Gastrocnemius medialis (tissue), 4 donors: ENCODE measurements around the gene TANC1.

Experiments used
- POLR2A ChIP-seq, 2 donors: fragments of 450-650 bp; IDR thresholded peaks; one replicate each; pipeline ENCODE4 v1.6.1; 2017; ENCODE audit warnings: antibody characterized with exemption in 2 of 2, mild to moderate bottlenecking in 2 of 2, moderate library complexity in 2 of 2
- TF ChIP-seq, protein P1 (sequence below), 5 experiments: fragments of 450-650 bp in 3 of 5; fragments of 200-600 bp in 2 of 5; sonication (generic) in 2 of 5; IDR thresholded peaks in 4 of 5; conservative IDR thresholded peaks in 1 of 5; 1 replicate in 4 of 5; 2 replicates in 1 of 5; pipeline ENCODE4 v1.5.1; 2016 to 2019; ENCODE audit warnings: antibody characterized with exemption in 5 of 5, mild to moderate bottlenecking in 3 of 5, moderate library complexity in 3 of 5

DNA sequence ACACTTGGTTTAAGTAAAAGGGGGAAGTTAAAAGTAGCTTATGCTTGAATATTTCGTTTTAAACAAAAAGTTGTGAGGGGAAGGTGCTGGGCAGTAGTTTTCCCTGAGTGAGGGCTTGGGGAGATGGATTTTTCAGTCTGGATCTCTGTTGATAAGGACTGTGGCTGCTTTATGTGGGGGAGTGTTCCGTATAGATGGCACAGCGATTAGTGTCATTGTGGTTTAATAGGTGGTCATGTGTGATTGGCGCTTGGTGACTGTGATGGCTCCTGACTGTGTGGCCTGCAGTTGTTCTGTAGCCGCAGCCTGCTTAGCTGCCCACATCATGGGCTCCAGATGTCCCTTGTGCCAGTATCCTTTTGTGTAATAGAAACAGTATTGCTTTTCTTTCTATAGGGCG is 161.9 kb downstream of the TANC1 start:
- TF ChIP-seq, protein P1, sequence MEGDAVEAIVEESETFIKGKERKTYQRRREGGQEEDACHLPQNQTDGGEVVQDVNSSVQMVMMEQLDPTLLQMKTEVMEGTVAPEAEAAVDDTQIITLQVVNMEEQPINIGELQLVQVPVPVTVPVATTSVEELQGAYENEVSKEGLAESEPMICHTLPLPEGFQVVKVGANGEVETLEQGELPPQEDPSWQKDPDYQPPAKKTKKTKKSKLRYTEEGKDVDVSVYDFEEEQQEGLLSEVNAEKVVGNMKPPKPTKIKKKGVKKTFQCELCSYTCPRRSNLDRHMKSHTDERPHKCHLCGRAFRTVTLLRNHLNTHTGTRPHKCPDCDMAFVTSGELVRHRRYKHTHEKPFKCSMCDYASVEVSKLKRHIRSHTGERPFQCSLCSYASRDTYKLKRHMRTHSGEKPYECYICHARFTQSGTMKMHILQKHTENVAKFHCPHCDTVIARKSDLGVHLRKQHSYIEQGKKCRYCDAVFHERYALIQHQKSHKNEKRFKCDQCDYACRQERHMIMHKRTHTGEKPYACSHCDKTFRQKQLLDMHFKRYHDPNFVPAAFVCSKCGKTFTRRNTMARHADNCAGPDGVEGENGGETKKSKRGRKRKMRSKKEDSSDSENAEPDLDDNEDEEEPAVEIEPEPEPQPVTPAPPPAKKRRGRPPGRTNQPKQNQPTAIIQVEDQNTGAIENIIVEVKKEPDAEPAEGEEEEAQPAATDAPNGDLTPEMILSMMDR (IDR thresholded peaks at IDR 0.05 in 4 of 5, conservative IDR thresholded peaks at IDR 0.05 in 1 of 5) = no peak
- no peak for TF ChIP-seq POLR2A (IDR thresholded peaks at IDR 0.05)
